ENCODE data around the gene MS4A8.
"Not testable (repeated sequence)": the region's sequence is repeated elsewhere in the genome, so short reads cannot be mapped to it uniquely, and the experiment has no call there.

MS4A8 gene

GRCh38 chr11:60731586-60731985 is 32.2 kb downstream of the MS4A8 start:
- DNase-seq, result no peak

- no peak for DNase-seq
Measured at GRCh38 chr11:60734279-60734678, 34.9 kb downstream of the MS4A8 start.

- DNase-seq, result no peak
Measured at GRCh38 chr11:60739114-60739513, 39.7 kb downstream of the MS4A8 start.

GRCh38 chr11:60740573-60740972 is 41.2 kb downstream of the MS4A8 start:
- DNase-seq, result no peak

- DNase-seq, result no peak
Measured at GRCh38 chr11:60741421-60741820, 42.0 kb downstream of the MS4A8 start.

- DNase-seq, result no peak
Measured at GRCh38 chr11:60743058-60743457, 43.6 kb downstream of the MS4A8 start.

- no peak for DNase-seq
Measured at GRCh38 chr11:60744114-60744513, 44.7 kb downstream of the MS4A8 start.

GRCh38 chr11:60747359-60747873 is 48.0 kb downstream of the MS4A8 start:
- no peak for DNase-seq

- DNase-seq, result no peak
Measured at GRCh38 chr11:60748225-60748624, 48.8 kb downstream of the MS4A8 start.

- no peak for DNase-seq
Measured at GRCh38 chr11:60748821-60749220, 49.4 kb downstream of the MS4A8 start.

GRCh38 chr11:60750911-60751310 is 51.5 kb downstream of the MS4A8 start:
- no peak for DNase-seq

- no peak for DNase-seq
Measured at GRCh38 chr11:60753309-60753708, 53.9 kb downstream of the MS4A8 start.

- no peak for DNase-seq
Measured at GRCh38 chr11:60754887-60755286, 55.5 kb downstream of the MS4A8 start.

- DNase-seq, result no peak
Measured at GRCh38 chr11:60756307-60757032, 57.1 kb downstream of the MS4A8 start, which contains the start of gene MS4A15. Gene MS4A15 (plus strand): TSS chr11:60756867. CDS start chr11:60763734, 6,867 bp downstream.

- no peak for DNase-seq
Measured at GRCh38 chr11:60757231-60757800, 57.9 kb downstream of the MS4A8 start.

GRCh38 chr11:60758671-60759070 is 59.3 kb downstream of the MS4A8 start:
- DNase-seq, result not testable (repeated sequence)

GRCh38 chr11:60759438-60760225 is 60.2 kb downstream of the MS4A8 start:
- not testable (repeated sequence) for DNase-seq

- no peak for DNase-seq
Measured at GRCh38 chr11:60761436-60762190, 62.2 kb downstream of the MS4A8 start.

- peak; percentile 46 for DNase-seq
Measured at GRCh38 chr11:60762851-60763691, 63.7 kb downstream of the MS4A8 start.

- DNase-seq, result no peak
Measured at GRCh38 chr11:60763692-60764369, 64.4 kb downstream of the MS4A8 start.

GRCh38 chr11:60764879-60765278 is 65.5 kb downstream of the MS4A8 start:
- no peak for DNase-seq

Data from COR-L47 (cell line).